A673 (cell line): ENCODE results near the gene BORCS6.

Source experiments
- CTCF ChIP-seq: fragments of 300-800, 200-600 bp; sonication (generic); conservative IDR thresholded peaks from 2 replicates; pipeline ENCODE4 v1.5.1; 2017; ENCODE audit warnings: low read depth, mild to moderate bottlenecking, antibody characterized with exemption, low read length, moderate library complexity, mixed read lengths
- EZH2 ChIP-seq: fragments of 200-600 bp; sonication (generic); IDR thresholded peaks from 2 replicates; pipeline ENCODE4 v1.6.1; 2017; ENCODE audit warnings: borderline replicate concordance, low read depth, mild to moderate bottlenecking, mixed read lengths, antibody characterized with exemption, low read length; ENCODE audit not compliant: poor library complexity, severe bottlenecking

GRCh38 chr17:8225813-8226535, 36.0 kb upstream of the BORCS6 start:
- no peak for TF ChIP-seq CTCF
- TF ChIP-seq EZH2 = no peak
